Stimulated activated CD4-positive, alpha-beta T cell treated with anti-CD3 and anti-CD28 coated beads, TNF-alpha, amount 100 ng/mL, for 1 hour (primary cell): ENCODE results near the gene PLXNA1.

Experiments used
- DNase-seq, 3 donors: peaks; one replicate each; pipeline ENCODE4 v3.0.0-alpha.2; 2020; ENCODE audit warnings: low read depth in 3 of 3, low spot score in 1 of 3

The PLXNA1 gene

GRCh38 chr3:127001486-127002194, 18.7 kb downstream of the PLXNA1 start:
- DNase-seq, result no peak

GRCh38 chr3:127002195-127003174, 19.6 kb downstream of the PLXNA1 start:
- no peak for DNase-seq

GRCh38 chr3:127003175-127003555, 20.2 kb downstream of the PLXNA1 start:
- DNase-seq, result no peak

GRCh38 chr3:127003601-127004280, 20.8 kb downstream of the PLXNA1 start:
- DNase-seq, result no peak

- no peak for DNase-seq
Observed at GRCh38 chr3:127004641-127005397, 21.9 kb downstream of the PLXNA1 start.

- no peak for DNase-seq
Observed at GRCh38 chr3:127005864-127006500, 23.1 kb downstream of the PLXNA1 start.

- no peak for DNase-seq
Observed at GRCh38 chr3:127006781-127007436, 24.0 kb downstream of the PLXNA1 start.

GRCh38 chr3:127008236-127008635, 25.3 kb downstream of the PLXNA1 start:
- DNase-seq, result no peak

- no peak for DNase-seq
Observed at GRCh38 chr3:127009531-127009930, 26.6 kb downstream of the PLXNA1 start.

- no peak for DNase-seq
Observed at GRCh38 chr3:127011270-127011992, 28.5 kb downstream of the PLXNA1 start.

- no peak for DNase-seq
Observed at GRCh38 chr3:127012091-127012490, 29.2 kb downstream of the PLXNA1 start.

GRCh38 chr3:127013181-127013580, 30.3 kb downstream of the PLXNA1 start:
- no peak for DNase-seq

- no peak for DNase-seq
Observed at GRCh38 chr3:127013758-127014535, 31.0 kb downstream of the PLXNA1 start.

- DNase-seq, result no peak
Observed at GRCh38 chr3:127014536-127015281, 31.8 kb downstream of the PLXNA1 start.

GRCh38 chr3:127015282-127016042, 32.5 kb downstream of the PLXNA1 start:
- no peak for DNase-seq

- DNase-seq, result no peak
Observed at GRCh38 chr3:127016043-127016343, 33.1 kb downstream of the PLXNA1 start.

GRCh38 chr3:127016461-127016860, 33.5 kb downstream of the PLXNA1 start:
- no peak for DNase-seq
